Activated T-helper 2 cell treated with anti-CD3 and anti-CD28 coated beads, Interferon-gamma antibody, Interleukin-2, Interleukin-4, amounts not matched to agents 10 μg/mL and 5 μg/mL and 100 μg/mL, durations not matched to agents 14 hours and 24 hours and 36 hours (primary cell): ENCODE results near the gene DISP2. TPM values are rescaled to one million over a fixed set of nuclear protein-coding genes. Genes with fewer than 3 reads are reported as not detected.

Experiments
- DNase-seq: peaks from one replicate; pipeline ENCODE4 v3.0.0; 2021; ENCODE audit warnings: low spot score
- H3K27ac Mint-ChIP-seq: one replicate; pipeline ENCODE4 v1.8.0; 2021; ENCODE audit warnings: mixed read lengths
- H3K27me3 Mint-ChIP-seq: one replicate; pipeline ENCODE4 v1.8.0; 2021; ENCODE audit warnings: low read depth, mixed read lengths
- H3K36me3 Mint-ChIP-seq: one replicate; pipeline ENCODE4 v1.8.0; 2021; ENCODE audit warnings: low read depth, mixed read lengths
- H3K4me1 Mint-ChIP-seq: one replicate; pipeline ENCODE4 v1.8.0; 2021; ENCODE audit warnings: low read depth, mixed read lengths
- H3K4me3 Mint-ChIP-seq: one replicate; pipeline ENCODE4 v1.8.0; 2021; ENCODE audit warnings: low read depth, mild to moderate bottlenecking, moderate library complexity, mixed read lengths
- H3K9me3 Mint-ChIP-seq: one replicate; pipeline ENCODE4 v1.8.0; 2021; ENCODE audit warnings: mixed read lengths
- intact Hi-C: fragments of 100-400 bp; cut with micrococcal nuclease; formaldehyde crosslinking; loops from one replicate; pipeline ENCODE4 v1.15.1; 2023
- total RNA-seq: library from RNA; stranded (reverse); gene quantifications from 2 replicates; pipeline ENCODE4 v1.2.3, GENCODE V29; 2022

The DISP2 gene
- total RNA-seq, 1 donor from 2014 or later: 0.39 TPM

DNA sequence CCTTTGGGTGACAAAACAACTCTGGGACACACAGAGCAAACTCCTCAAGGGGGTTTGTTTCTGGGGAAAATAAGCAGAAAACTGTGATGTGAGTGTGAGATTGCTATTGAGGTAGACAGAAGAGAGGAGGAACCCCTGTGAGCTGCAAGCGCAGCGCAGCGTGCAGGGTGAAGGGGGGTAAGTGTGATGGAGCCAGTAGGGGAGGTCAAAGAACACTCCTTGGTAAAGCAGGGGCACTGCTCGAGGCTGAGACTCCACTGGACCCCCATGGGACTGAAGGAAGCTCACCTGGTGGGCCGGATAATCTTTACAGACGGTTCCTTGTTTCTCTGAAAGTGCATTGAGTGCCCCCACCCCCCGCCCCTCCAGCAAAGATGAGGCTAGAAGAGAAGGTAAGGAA, 27.0 kb upstream of the DISP2 start:
- intact Hi-C loops: no loop called here
- Mint-ChIP-seq H3K27me3 (no peaks in the 10 kb centered on the region), H3K36me3 (peaks cover 9% of the 10 kb centered on the region), H3K9me3 (no peaks in the 10 kb centered on the region), H3K4me1 (peaks cover 21% of the 10 kb centered on the region), H3K4me3 (no peak overlapping the region), H3K27ac (no peak overlapping the region)
- DNase-seq: no peak

DNA sequence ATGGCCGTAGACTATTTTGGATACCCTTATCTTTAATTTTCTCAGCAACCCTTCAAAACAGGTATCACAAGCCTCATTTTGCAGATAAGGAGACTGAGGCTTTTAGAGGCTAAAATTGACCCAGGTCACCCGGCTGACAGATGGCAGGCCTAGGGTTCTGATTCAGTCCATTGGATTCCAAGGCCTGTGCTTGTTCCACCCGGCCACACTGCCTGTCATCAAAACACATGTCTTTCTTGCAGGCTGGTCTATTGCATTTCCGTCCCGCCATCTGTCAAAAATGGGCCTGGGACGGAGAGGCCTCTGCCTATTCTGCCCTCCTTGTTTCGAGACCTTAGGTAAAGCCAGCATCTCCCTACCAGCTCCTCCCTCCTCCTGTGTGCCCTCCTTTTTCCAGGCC, 26.4 kb upstream of the DISP2 start:
- no peak for DNase-seq
- intact Hi-C loops: no loop called here

DNA sequence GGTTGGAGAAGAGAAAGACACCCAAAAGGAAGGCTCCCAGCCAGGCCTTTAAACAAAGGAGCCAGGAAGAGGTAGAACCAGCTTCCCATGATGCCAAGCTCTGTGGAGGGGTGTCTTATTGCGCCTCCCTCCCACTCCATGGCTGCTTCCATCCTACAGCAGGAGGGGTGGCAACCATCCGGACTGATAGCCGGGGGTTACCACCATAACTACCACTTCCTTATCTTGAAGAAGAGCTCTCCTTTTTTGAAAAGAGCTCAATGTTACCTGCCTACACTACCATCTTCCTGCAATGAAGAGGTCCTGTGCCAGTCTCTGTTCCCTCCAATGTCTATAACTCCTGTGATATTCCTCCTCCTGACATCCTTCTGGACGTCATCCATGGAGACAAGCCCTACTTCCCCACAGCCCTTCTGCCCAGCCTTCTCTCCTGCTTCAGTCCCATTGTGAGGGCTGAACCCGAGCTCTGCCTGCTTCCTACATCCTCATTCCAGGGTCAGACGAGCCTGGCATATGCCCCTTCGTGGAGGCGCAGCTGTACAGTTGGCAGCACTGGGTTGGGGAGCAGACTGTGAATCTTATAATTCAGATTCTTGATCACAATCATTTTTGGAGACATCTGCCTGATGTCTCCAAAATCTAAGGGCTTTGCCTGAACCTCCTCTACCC, 25.8 kb upstream of the DISP2 start:
- H3K36me3 Mint-ChIP-seq: peaks cover 3% of the 10 kb centered on the region
- no peak overlapping the region for H3K4me3 Mint-ChIP-seq
- H3K9me3 Mint-ChIP-seq: no peaks in the 10 kb centered on the region
- H3K27ac Mint-ChIP-seq: no peak overlapping the region
- intact Hi-C loops: no loop called here
- no peaks in the 10 kb centered on the region for H3K27me3 Mint-ChIP-seq
- H3K4me1 Mint-ChIP-seq: peaks cover 20% of the 10 kb centered on the region
- DNase-seq: no peak

More for the DNA sequence above, 26.4 kb upstream of the DISP2 start:
- Mint-ChIP-seq H3K4me1 (peaks cover 20% of the 10 kb centered on the region), H3K27me3 (no peaks in the 10 kb centered on the region), H3K9me3 (no peaks in the 10 kb centered on the region), H3K27ac (no peak overlapping the region), H3K4me3 (no peak overlapping the region), H3K36me3 (peaks cover 5% of the 10 kb centered on the region)

DNA sequence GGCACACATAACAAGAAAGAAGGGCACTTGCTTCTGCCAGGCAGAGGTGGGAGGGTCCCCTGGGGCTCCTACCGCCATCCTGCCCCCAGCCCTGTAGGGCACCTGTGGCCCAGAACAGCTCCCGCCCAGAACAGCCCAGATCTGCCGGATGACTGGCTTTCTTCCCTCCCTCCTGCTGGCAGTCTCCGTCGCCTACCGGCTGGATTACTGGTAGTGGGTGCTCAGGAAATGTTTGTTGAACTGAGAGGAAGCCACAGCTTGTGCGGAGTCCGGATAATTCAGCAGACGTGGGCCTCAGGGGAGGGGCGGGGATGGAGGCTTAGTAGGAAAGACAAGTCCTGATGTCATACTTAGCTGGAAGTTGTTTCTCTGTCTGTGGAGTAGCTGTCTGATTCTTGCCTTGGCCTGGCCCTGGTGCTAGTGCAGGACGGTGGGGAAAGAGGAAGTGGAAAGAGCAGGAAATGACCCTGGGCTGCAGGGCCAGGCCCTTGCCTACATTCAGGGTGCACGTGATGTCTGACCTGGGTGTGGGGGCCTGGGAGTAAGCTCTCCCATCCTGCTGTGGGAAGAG, 24.0 kb upstream of the DISP2 start:
- no peaks in the 10 kb centered on the region for H3K9me3 Mint-ChIP-seq
- DNase-seq: no peak
- intact Hi-C loops: no loop called here
- no peaks in the 10 kb centered on the region for H3K36me3 Mint-ChIP-seq
- H3K4me1 Mint-ChIP-seq: peaks cover 12% of the 10 kb centered on the region
- peak overlapping the region; percentile 80 for H3K27ac Mint-ChIP-seq
- H3K4me3 Mint-ChIP-seq: no peak overlapping the region
- no peaks in the 10 kb centered on the region for H3K27me3 Mint-ChIP-seq

DNA sequence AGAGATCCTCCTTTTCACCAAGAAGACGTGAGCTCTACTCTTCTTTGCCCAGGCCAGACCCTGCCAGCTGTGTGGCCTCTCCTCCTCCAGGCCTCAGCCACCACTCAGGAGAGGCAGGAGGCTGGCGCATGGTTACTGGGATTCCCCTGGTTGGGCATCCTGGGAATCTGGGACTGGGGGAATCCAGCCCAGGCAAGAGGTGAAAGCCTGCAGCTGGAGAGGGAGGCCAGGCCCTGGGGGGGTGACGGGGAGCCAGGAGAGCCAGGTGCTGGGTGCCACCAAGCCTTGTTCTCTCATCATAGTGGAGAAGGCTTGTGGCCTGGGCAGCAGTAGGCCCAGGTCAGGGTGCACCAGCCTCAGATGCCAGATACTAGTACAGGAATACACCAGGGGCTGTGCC, 23.5 kb upstream of the DISP2 start:
- Mint-ChIP-seq H3K36me3 (no peaks in the 10 kb centered on the region), H3K27me3 (no peaks in the 10 kb centered on the region), H3K4me3 (no peak overlapping the region), H3K4me1 (peaks cover 10% of the 10 kb centered on the region), H3K9me3 (no peaks in the 10 kb centered on the region), H3K27ac (peak overlapping the region; percentile 80)
- DNase-seq: no peak
- intact Hi-C loops: no loop called here

DNA sequence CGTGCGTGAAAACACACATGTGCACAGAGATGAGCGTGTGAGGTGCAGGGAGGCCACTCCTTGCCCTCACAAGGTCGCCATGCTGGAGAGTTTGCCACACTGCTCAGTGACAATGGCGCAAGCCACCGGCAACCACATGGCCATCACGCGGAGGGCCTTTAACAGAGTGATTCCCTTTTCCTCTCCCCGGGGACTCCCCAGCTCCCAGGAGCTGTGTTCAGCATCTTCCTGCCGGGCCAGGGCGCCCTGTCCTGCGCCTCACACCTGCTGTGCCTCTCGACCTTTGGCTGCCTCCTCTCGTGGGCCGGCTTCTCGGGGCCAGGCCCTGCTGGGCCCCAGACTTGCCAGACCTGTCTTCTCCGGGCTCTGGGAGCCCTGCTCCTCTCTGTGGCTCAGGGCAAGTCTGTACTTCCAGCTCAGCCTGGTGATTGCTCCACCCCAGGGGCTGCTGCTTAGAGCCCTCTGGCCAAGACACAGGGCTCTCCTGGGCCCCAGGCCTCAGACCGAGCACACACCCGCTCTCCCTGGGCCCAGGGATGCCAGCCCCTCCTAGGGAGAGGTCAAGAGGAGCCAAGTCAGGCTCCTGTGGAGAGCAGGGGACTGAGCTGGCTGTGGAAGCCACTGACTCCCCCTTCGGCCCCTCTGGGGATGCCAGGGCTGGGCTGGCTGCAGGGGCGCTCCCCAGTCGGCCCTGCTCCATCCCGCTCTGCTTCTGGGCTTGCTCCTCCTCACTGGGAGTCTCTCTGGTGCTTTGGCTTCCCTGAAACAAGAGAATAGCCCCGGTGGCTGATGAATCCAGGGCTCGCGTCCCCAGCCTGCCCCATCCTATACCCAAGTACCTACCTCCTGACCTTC, 22.9 kb upstream of the DISP2 start:
- Mint-ChIP-seq H3K4me1 (peaks cover 10% of the 10 kb centered on the region), H3K27me3 (no peaks in the 10 kb centered on the region), H3K36me3 (no peaks in the 10 kb centered on the region), H3K4me3 (no peak overlapping the region), H3K27ac (no peak overlapping the region), H3K9me3 (no peaks in the 10 kb centered on the region)
- intact Hi-C loops: no loop called here
- DNase-seq: no peak

DNA sequence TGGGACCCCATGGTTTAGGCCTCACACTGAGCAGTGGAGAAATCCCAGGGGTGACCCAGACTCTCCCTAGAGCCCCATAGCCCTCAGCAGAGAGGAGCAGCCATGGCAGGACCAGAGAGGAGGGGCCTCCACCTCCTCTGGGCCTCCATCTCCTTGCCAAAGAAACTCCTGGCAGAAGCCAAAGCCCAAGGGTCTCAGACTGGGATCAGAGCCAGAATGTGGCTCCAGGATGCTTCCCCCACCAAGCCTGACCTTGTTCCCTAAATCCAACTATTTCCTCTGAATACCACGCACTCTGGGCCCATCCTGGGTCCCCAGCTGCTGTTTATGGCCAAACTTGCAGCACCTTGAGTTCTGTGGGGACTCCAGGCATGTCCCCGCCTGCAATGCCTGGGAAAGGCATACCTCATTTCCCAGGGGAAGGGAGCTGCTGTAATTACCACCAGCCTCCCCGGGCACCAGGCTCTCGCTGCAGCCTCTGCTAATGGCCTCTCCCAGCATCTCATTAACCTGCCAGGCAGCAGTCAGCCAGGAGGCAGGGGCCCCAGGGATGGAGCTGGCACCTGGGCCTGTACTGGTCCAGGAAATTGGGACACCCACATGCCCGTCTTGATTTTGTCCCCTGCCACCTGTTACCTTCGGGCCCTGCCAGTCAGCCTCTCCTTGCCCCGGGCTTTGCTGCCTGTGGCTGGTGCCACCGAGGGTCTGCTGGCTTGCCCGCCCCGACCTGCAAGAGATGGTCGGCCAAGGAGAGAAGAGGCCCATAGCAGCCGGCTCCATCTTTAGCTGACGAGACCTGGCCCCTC, 21.9 kb upstream of the DISP2 start:
- H3K36me3 Mint-ChIP-seq: no peaks in the 10 kb centered on the region
- no peak for DNase-seq
- H3K4me1 Mint-ChIP-seq: peaks cover 10% of the 10 kb centered on the region
- intact Hi-C loops: no loop called here
- H3K9me3 Mint-ChIP-seq: no peaks in the 10 kb centered on the region
- no peak overlapping the region for H3K27ac Mint-ChIP-seq
- no peaks in the 10 kb centered on the region for H3K27me3 Mint-ChIP-seq
- H3K4me3 Mint-ChIP-seq: no peak overlapping the region

DNA sequence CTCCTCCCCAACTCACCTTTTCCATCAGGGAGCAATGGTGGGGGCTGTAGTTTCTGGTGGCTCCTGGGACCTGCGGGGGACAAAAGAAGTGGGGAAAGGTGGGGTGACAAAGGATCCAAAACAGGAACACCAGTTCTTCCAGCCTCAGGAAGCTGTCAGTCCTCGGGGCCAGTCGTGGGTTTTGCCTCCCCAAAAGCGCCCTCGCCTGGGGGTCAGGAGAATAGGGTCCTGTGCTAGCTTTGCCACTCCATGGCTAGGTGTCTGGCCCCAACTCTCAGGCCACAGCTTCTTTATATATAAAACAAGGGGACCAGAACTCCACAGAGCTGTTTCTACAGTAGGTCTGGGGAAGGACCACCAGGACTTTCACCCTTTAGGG, 21.3 kb upstream of the DISP2 start:
- no peaks in the 10 kb centered on the region for H3K27me3 Mint-ChIP-seq
- intact Hi-C loops: no loop called here
- no peak for DNase-seq
- H3K27ac Mint-ChIP-seq: no peak overlapping the region
- H3K4me3 Mint-ChIP-seq: no peak overlapping the region
- H3K9me3 Mint-ChIP-seq: no peaks in the 10 kb centered on the region
- H3K4me1 Mint-ChIP-seq: peaks cover 10% of the 10 kb centered on the region
- H3K36me3 Mint-ChIP-seq: no peaks in the 10 kb centered on the region

DNA sequence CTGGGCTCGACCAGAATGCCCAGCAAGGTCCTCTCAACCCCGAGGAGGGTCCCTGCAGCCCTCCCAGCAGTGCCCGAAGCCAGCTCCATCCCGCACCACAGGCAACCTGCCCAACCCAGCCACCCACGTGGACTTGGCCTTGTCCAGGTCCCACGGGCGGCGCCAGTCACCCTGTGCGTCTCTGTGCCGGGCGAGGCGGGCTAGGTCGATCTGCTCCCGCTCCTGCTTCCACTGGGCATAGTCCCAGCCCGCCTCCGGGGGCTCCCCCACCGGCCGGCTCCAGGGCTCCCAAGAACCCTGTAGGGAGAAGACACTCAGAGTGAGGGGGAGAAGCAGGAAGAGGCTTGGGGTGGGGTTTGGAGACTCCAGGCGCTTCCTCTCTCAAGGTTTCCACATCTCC, 20.4 kb upstream of the DISP2 start:
- H3K9me3 Mint-ChIP-seq: no peaks in the 10 kb centered on the region
- DNase-seq: no peak
- H3K4me3 Mint-ChIP-seq: no peak overlapping the region
- no peaks in the 10 kb centered on the region for H3K27me3 Mint-ChIP-seq
- no peak overlapping the region for H3K27ac Mint-ChIP-seq
- no peaks in the 10 kb centered on the region for H3K36me3 Mint-ChIP-seq
- intact Hi-C loops: no loop called here
- peaks cover 10% of the 10 kb centered on the region for H3K4me1 Mint-ChIP-seq

DNA sequence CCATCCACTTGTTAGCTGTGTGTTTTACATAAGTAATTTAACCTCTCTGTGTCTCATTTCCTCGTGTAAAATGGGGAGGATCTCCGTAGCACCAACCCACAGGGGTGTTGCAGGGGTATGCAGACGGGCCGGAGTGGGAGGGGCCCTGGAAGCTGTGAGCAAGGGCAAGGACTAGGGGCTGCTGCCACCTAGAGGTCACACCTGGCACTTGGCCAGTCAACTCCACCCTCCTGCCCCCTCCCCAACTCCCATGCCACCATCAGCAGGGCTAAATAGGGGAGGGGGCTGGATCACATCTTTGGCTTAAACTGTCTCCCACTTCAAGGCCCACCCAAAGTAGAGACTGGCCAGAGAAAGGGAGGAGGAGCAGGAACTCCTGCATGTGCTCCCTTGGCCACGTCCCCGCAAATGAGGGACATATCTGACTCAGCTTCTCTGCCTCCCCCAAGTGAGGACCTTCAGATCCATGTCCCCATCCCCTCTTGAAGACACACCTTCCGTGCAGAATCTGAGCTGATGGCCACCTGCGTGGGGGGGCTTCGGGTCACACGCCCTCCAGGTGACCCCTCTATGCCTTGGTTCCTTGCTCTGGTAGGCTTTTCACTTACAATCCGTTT, 19.9 kb upstream of the DISP2 start:
- H3K4me3 Mint-ChIP-seq: no peak overlapping the region
- peaks cover 10% of the 10 kb centered on the region for H3K4me1 Mint-ChIP-seq
- H3K27ac Mint-ChIP-seq: no peak overlapping the region
- H3K36me3 Mint-ChIP-seq: no peaks in the 10 kb centered on the region
- H3K9me3 Mint-ChIP-seq: no peaks in the 10 kb centered on the region
- no peaks in the 10 kb centered on the region for H3K27me3 Mint-ChIP-seq
- intact Hi-C loops: loop anchor here (1.0 kb wide), 2 partner anchors 17 to 59 kb away; no protein-coding TSS in a partner anchor
- DNase-seq: peak; percentile 69

DNA sequence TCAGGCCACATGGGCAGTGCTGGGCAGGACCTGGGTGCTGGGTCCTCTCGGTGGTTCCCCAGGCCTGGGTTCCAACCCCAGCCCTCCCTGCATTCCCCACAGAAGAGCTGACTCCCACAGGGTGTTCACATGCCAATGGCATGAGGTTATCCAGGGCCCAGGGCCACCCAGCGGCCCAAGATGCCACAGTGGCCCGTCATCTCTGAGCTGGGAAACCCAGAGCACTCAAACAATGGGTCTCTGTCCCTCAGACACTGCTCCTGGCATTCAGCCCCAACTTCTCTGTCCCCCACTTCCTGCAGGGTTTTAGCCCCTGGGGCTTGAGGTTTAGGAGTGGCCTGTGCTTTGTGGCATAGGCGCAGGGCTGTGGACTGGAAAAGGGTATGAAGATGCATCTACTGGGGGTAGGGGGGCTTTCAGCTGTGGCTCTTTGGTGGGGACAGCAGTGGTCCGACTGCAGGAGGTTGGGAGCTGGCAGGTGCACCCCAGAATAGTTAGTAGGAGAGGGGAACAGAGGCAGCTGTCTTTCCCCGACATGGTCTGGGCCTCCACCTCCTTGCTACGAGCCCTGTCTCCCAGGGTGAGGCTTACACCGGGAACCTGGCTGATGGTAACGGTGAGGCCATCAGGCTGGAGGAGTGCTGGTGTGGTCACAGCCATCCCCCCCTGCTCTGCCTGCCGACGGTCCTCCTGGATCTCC, 18.9 kb upstream of the DISP2 start:
- no peak overlapping the region for H3K27ac Mint-ChIP-seq
- intact Hi-C loops: loop anchor here (1.0 kb wide), 2 partner anchors 18 to 60 kb away; no protein-coding TSS in a partner anchor
- H3K4me3 Mint-ChIP-seq: no peak overlapping the region
- H3K4me1 Mint-ChIP-seq: peaks cover 6% of the 10 kb centered on the region
- no peaks in the 10 kb centered on the region for H3K9me3 Mint-ChIP-seq
- DNase-seq: no peak
- no peaks in the 10 kb centered on the region for H3K36me3 Mint-ChIP-seq
- H3K27me3 Mint-ChIP-seq: no peaks in the 10 kb centered on the region

DNA sequence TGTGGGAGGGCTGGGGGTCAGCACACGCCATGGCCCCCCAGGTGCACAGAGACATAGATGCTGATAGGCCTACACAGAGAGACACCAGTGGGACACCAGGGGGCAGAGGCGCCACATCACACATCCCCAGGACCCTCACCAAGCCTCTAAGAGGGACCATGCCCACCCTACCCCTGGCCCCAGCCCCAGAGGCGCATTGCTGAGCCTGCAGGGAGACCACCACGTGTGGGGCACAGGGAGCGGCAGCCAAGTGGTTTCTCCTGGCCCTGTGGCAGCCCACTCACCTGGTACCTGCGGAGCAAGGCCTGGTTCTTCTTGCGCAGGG, 18.4 kb upstream of the DISP2 start:
- Mint-ChIP-seq H3K27me3 (no peaks in the 10 kb centered on the region), H3K36me3 (no peaks in the 10 kb centered on the region), H3K27ac (no peak overlapping the region), H3K9me3 (no peaks in the 10 kb centered on the region), H3K4me1 (peaks cover 2% of the 10 kb centered on the region), H3K4me3 (no peak overlapping the region)
- no peak for DNase-seq
- intact Hi-C loops: no loop called here
